HG02763 (cell line): ENCODE results near the gene CNR2.
"Not testable (repeated sequence)": the region's sequence is repeated elsewhere in the genome, so short reads cannot be mapped to it uniquely, and the experiment has no call there.

Experiments used
- ATAC-seq: cut with Tn5 transposase; IDR thresholded peaks from one replicate; pipeline ENCODE4 v1.9.1; 2021; ENCODE audit warnings: mild to moderate bottlenecking, moderate library complexity; ENCODE audit not compliant: unreplicated experiment

CNR2 gene

DNA sequence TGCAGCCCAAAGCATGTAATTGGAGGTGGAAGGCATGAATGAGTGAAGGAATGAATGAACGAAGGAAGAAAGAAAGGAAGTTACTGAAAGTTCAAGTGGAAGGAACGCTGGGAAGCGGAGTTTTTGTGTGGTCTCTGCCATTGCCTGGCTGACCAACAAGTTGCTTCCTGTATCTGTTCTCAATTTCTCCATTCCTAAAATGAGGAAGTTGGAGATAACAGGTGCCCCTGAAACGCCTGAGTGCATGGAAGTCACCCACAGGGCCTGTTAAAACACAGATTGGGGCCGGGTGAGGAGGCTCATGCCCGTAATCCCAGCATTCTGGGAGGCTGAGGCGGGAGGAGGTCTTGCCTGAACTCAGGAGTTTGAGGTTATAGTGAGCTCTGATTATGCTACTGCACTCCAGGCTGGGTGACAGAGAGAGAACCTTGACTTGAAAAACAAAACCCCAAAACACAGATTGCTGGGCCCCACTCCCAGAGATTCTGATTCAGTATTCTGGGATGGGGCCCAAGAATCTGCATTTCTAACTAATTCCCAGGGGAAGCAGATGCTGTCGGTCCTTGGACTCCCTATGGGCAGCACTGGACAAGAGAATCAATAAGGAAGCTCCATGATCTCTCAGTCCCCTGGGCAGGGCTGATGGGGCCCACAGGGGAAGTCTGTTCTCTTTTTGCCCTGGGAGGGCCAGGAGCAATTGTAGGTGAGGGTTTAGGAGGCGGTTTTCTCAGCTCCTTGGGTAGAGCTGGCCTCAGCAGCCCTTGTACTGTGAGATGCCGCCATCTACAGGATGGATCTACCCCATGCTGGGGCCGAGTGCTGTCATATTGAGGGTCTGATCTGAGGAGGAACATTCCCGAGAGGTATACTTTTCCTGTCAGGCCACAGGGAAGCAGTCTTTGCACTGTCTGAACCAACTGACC is 3.3 kb upstream of the CNR2 start:
- peak; percentile 50 for ATAC-seq

GRCh38 chr1:23915466-23915865 is 2.3 kb upstream of the CNR2 start:
- ATAC-seq, result no peak

- no peak for ATAC-seq
Measured at GRCh38 chr1:23914921-23915320, 1.8 kb upstream of the CNR2 start.

GRCh38 chr1:23911921-23912320 is 1.2 kb downstream of the CNR2 start:
- no peak for ATAC-seq

- ATAC-seq, result no peak
Measured at GRCh38 chr1:23910553-23911246, 2.5 kb downstream of the CNR2 start.

DNA sequence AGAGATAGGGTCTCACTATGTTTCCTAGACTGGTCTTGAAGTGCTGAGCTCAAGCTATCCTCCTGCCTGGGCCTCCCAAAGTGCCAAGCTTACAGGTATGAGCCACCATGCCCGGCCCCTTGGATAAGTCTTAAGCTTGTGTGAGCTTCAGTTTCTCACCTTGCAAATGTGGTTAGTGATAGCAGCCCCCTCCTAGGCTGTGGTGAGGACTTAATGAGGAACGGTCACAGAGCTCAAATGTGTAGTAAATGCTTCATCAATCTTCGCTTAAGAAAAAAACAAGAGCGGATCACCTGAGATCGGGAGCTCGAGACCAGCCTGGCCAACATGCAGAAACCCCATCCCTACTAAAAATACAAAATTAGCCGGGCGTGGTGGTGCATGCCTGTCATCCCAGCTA is 3.0 kb downstream of the CNR2 start:
- no peak for ATAC-seq

- peak; percentile 16 for ATAC-seq
Measured at GRCh38 chr1:23909412-23909811, 3.8 kb downstream of the CNR2 start.

GRCh38 chr1:23908453-23909341 is 4.5 kb downstream of the CNR2 start:
- peak; percentile 32 for ATAC-seq

GRCh38 chr1:23906731-23907130 is 6.4 kb downstream of the CNR2 start:
- no peak for ATAC-seq

DNA sequence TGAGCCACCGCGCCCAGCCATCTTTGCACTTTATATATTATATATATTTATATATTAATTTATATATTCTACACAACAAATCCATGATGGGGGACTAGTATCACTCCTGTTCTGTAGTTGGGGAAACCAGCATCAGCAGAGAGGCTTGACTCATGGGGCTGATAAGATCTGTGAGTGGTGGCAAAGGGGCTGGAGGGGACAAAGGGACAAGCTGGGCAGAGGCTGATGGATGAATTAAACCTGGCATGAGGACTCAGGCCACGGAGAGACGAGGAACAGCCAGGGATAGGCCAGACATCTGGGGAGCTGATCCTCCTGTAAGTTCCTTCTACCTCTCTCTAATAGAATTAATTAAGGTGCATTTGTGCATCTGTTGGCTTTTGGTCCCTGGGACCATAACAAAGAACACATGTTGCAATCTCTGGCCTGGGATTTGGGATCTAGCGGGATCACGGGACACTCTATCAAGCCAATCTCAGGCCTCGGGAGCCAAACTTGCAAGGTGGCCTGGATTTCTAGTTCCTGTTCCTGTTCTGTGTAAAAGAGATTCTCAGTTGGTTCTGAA is 7.6 kb downstream of the CNR2 start:
- no peak for ATAC-seq

- ATAC-seq, result peak; percentile 39
Measured at GRCh38 chr1:23904748-23905357, 8.3 kb downstream of the CNR2 start.

- ATAC-seq, result no peak
Measured at GRCh38 chr1:23903754-23904153, 9.4 kb downstream of the CNR2 start.

DNA sequence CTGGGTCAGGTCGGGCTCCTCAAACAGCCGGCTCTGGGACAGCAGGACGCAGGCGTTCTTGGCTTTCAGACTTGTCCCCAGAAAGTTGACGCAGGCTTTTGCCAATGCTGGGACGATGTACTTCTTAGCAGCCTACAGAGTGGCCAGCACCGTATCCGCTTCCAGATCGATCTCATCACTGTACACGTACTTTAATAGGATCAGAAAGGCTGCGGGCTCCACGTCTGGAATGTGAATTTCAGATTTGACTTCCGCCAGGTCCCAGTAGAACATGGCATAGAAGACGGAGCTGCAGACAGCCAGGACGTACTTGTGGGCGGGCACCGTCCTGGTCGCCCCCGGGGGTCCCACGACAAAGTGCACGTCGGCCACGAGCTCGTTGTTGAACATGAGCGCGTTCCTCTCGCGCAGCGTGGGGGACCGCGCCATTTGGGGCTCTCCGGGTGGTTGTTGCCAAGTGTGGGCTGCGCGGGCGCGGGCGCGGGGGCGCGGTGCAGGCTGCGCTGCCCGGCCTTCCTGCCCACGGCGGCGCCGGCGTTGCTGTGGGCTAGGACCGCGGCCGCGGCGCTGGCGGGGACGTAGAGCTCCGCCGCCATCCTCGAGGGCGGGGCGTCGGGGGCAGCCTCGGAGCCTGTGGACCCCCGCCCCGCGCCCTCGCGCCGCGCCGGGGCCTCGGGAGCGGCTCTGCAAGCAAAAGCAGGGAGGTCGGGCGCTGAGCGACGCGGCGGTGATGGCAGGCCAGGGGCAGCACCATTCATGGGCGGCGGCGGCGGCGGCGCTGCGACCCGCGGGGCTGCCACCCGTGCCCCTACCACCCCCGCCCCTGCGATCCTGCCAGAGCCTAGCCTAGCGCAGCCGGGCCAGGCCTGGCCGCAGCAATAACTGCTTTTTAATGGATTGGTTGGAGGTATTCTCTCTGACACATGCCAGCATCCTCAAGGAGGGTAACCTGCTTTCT is 10.6 kb downstream of the CNR2 start:
- no peak for ATAC-seq

GRCh38 chr1:23900017-23900416 is 13.1 kb downstream of the CNR2 start:
- ATAC-seq, result not testable (repeated sequence)

DNA sequence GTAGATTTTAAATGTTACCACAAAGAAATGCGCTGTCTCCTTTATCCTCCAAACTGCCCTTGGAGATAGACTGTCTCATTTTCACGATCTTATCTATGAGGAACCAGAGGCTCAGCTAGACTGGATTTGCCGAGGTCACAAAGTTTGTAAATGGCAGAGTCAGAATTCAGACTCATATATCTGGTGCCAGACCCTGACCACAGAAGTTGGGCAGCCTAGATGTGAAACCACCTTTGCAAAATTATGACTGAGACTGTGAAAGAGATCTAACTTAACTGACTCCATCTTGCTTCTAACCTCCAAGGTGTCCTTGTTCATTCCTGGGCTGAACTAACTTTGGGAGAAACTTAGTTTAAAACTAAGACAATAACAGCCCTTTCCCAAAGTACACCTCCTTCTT is 14.1 kb downstream of the CNR2 start:
- ATAC-seq, result no peak

GRCh38 chr1:23897083-23897482 is 16.1 kb downstream of the CNR2 start:
- ATAC-seq, result no peak

DNA sequence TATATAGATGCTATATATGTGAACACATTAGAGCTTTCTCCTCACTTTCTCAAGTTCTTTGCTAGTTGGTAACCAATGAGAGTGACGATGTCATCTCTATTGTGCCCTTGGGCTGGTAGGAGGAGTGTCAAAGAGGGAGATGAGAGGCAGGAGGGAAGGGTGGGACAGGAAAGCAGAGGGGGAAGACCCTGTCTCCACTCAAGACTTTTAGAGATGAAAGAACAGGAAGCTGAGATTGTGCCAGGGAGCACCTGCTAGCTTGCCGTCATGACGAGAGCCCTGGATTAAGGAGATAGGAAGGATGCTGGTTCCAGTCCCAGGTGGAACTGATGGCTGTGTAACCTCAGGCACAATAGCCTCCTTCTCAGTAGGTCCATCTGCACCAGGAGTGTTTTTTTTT is 16.7 kb downstream of the CNR2 start:
- ATAC-seq, result no peak

DNA sequence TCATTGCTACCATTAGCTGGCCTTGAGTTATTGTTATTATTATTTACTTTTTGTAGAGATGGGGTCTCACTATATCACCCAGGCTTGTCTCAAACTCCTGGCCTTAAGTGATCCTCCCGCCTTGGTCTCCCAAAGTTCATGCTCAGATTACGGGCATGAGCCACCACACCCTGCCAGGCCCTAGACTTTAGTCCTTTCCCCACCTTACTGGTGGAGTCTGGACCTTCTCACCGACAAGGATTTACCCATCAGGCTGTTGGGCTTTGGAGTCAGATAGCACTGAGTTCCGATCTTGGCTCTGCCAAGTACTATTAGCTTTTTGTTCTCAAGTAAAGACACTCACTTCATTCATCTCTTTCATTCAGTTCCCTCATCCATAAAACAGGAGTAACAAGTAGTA is 17.2 kb downstream of the CNR2 start:
- no peak for ATAC-seq

DNA sequence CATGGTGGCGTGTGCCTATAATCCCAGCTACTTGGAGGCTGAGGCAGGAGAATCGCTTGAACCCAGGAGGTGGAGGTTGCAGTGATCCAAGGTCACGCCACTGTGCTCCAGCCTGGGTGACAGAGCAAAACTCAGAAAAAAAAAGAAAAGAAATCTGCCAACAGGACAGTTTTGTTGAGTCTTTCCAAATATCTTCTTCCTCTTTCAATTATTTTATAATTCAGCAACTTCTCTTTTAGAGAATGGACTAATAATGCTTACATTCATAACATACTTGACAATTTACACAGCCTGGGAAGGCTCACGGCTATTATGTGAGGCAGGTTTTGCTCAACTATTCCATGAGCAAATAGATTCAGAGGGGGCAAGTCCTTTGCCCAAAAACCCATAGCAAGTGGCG is 18.1 kb downstream of the CNR2 start:
- ATAC-seq, result no peak
